ENCODE measurements around the gene MIA3. TPM values are rescaled to one million over a fixed set of nuclear protein-coding genes. Genes with fewer than 3 reads are reported as not detected.

Gene MIA3
- total RNA-seq, 4 donors from 2014 or later: 25.1 to 57.5 (median 31.5) TPM

- no peak for TF ChIP-seq CTCF (IDR thresholded peaks at IDR 0.05)
- no peak for TF ChIP-seq POLR2A (IDR thresholded peaks at IDR 0.05)
Observed at GRCh38 chr1:222617367-222617951, 438 bp upstream of the MIA3 start.

GRCh38 chr1:222618880-222619596 lies 1.1 kb downstream of the MIA3 start:
- no peak for DNase-seq (ENCODE audit: low spot score in 2 of 2)
- no peak for TF ChIP-seq CTCF (IDR thresholded peaks at IDR 0.05)
- no peak for TF ChIP-seq POLR2A (IDR thresholded peaks at IDR 0.05)
- 17 to 19% methylated on average over 20 of the region's 20 CpGs for WGBS, 2 donors

More at GRCh38 chr1:222617367-222617951, 438 bp upstream of the MIA3 start:
- H3K4me3 ChIP-seq (ENCODE audit: low read depth, poor library complexity, severe bottlenecking): peak overlapping the region; percentile 44
- 2 to 4% methylated on average over 20 of the region's 37 CpGs for WGBS, 2 donors
- DNase-seq (ENCODE audit: low spot score in 2 of 2): peak; percentile 90 to 98
- intact Hi-C loops (cut with DNase I; ENCODE audit: low total_unique reads): no loop called here

GRCh38 chr1:222620566-222620965 lies 2.7 kb downstream of the MIA3 start:
- intact Hi-C loops (cut with DNase I; ENCODE audit: low total_unique reads): no loop called here
- TF ChIP-seq POLR2A (IDR thresholded peaks at IDR 0.05): no peak
- WGBS, 2 donors: 79 to 88% methylated on average over 2 of the region's 2 CpGs
- no peak for DNase-seq (ENCODE audit: low spot score in 2 of 2)
- H3K4me3 ChIP-seq (ENCODE audit: low read depth, poor library complexity, severe bottlenecking): no peak overlapping the region

More at GRCh38 chr1:222618880-222619596, 1.1 kb downstream of the MIA3 start:
- intact Hi-C loops (cut with DNase I; ENCODE audit: low total_unique reads): no loop called here
- H3K4me3 ChIP-seq (ENCODE audit: low read depth, poor library complexity, severe bottlenecking): peak overlapping the region; percentile 93

- intact Hi-C loops (cut with DNase I; ENCODE audit: low total_unique reads): no loop called here
- WGBS, 2 donors: 84 to 89% methylated on average over 5 of the region's 5 CpGs
- H3K4me3 ChIP-seq (ENCODE audit: low read depth, poor library complexity, severe bottlenecking): no peak overlapping the region
- TF ChIP-seq CTCF (IDR thresholded peaks at IDR 0.05): no peak
- no peak for TF ChIP-seq POLR2A (IDR thresholded peaks at IDR 0.05)
- DNase-seq (ENCODE audit: low spot score in 2 of 2): no peak
Observed at GRCh38 chr1:222622765-222623164, 4.9 kb downstream of the MIA3 start.

GRCh38 chr1:222623458-222623857 lies 5.6 kb downstream of the MIA3 start:
- no peak for DNase-seq (ENCODE audit: low spot score in 2 of 2)
- intact Hi-C loops (cut with DNase I; ENCODE audit: low total_unique reads): no loop called here
- H3K4me3 ChIP-seq (ENCODE audit: low read depth, poor library complexity, severe bottlenecking): no peak overlapping the region
- no peak for TF ChIP-seq POLR2A (IDR thresholded peaks at IDR 0.05)
- TF ChIP-seq CTCF (IDR thresholded peaks at IDR 0.05): no peak

- 94 to 97% methylated on average over 7 of the region's 7 CpGs for WGBS, 2 donors
- H3K4me3 ChIP-seq (ENCODE audit: low read depth, poor library complexity, severe bottlenecking): no peak overlapping the region
- DNase-seq (ENCODE audit: low spot score in 2 of 2): no peak
- intact Hi-C loops (cut with DNase I; ENCODE audit: low total_unique reads): no loop called here
- TF ChIP-seq POLR2A (IDR thresholded peaks at IDR 0.05) (no peak), CTCF (IDR thresholded peaks at IDR 0.05) (no peak)
Observed at GRCh38 chr1:222624214-222624613, 6.3 kb downstream of the MIA3 start.

All from lower leg skin (tissue), 4 donors.